Endothelial cell (in vitro differentiated cells): Measurements from ENCODE around the gene MYO1D. TPM values are rescaled to one million over a fixed set of nuclear protein-coding genes. Genes with fewer than 3 reads are reported as not detected.

Experiments used
- DNase-seq: peaks from one replicate; pipeline ENCODE4 v3.0.0; 2021; ENCODE audit warnings: low spot score
- H3K27ac Mint-ChIP-seq: one replicate; pipeline ENCODE4 v1.8.0; 2021; ENCODE audit warnings: mixed read lengths, inconsistent platforms; ENCODE audit not compliant: unreplicated experiment
- H3K27me3 Mint-ChIP-seq: one replicate; pipeline ENCODE4 v1.8.0; 2021; ENCODE audit warnings: mild to moderate bottlenecking, moderate library complexity, mixed read lengths, inconsistent platforms; ENCODE audit not compliant: unreplicated experiment
- H3K36me3 Mint-ChIP-seq: one replicate; pipeline ENCODE4 v1.8.0; 2021; ENCODE audit warnings: mild to moderate bottlenecking, low read depth, mixed read lengths, inconsistent platforms; ENCODE audit not compliant: unreplicated experiment
- H3K4me1 Mint-ChIP-seq: one replicate; pipeline ENCODE4 v1.8.0; 2021; ENCODE audit warnings: mild to moderate bottlenecking, mixed read lengths, inconsistent platforms; ENCODE audit not compliant: unreplicated experiment
- H3K4me3 Mint-ChIP-seq: one replicate; pipeline ENCODE4 v1.8.0; 2021; ENCODE audit warnings: mild to moderate bottlenecking, mixed read lengths, inconsistent platforms; ENCODE audit not compliant: unreplicated experiment
- H3K9me3 Mint-ChIP-seq: one replicate; pipeline ENCODE4 v1.8.0; 2021; ENCODE audit warnings: mixed read lengths, inconsistent platforms; ENCODE audit not compliant: unreplicated experiment
- total RNA-seq: library from RNA; stranded (reverse); fragmentation: NEBNext Ultra II Directional; extraction: Animal tissue kit (Norgen Biotek cat#: 25700); gene quantifications from one replicate; pipeline ENCODE4 v1.2.1, GENCODE V29; 2021; ENCODE audit not compliant: unreplicated experiment
- TF ChIP-seq, protein P1 (sequence below): fragments of 200-600 bp; sonication (generic); IDR thresholded peaks from one replicate; pipeline ENCODE4 v1.5.0; 2021; ENCODE audit warnings: antibody characterized with exemption; ENCODE audit not compliant: unreplicated experiment

The MYO1D gene
- total RNA-seq, 1 donor from 2014 or later: 26.4 TPM

DNA sequence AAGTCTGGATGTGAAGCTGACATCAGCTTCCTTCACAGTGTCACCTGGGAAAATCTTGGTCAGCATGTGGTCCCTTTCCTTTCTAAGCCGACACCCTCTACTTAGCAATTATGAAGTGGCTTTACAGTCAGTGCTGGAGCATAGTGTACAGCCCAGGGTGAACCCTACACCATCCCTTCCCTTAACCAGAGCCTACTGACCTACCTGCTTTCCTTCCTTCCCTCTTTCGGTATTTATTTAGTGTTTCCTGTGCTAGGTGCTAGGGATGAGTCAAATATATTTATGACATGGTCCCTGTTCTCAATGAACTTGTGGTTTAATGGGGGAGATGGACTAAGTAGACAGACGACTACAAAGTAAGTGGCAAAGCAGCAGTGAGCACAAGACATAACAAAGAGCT, 312.6 kb downstream of the MYO1D start:
- no peaks in the 10 kb centered on the region for H3K9me3 Mint-ChIP-seq
- no peak overlapping the region for H3K27ac Mint-ChIP-seq
- peaks cover 8% of the 10 kb centered on the region for H3K36me3 Mint-ChIP-seq
- peaks cover 4% of the 10 kb centered on the region for H3K27me3 Mint-ChIP-seq
- H3K4me3 Mint-ChIP-seq: no peak overlapping the region
- TF ChIP-seq, protein P1, sequence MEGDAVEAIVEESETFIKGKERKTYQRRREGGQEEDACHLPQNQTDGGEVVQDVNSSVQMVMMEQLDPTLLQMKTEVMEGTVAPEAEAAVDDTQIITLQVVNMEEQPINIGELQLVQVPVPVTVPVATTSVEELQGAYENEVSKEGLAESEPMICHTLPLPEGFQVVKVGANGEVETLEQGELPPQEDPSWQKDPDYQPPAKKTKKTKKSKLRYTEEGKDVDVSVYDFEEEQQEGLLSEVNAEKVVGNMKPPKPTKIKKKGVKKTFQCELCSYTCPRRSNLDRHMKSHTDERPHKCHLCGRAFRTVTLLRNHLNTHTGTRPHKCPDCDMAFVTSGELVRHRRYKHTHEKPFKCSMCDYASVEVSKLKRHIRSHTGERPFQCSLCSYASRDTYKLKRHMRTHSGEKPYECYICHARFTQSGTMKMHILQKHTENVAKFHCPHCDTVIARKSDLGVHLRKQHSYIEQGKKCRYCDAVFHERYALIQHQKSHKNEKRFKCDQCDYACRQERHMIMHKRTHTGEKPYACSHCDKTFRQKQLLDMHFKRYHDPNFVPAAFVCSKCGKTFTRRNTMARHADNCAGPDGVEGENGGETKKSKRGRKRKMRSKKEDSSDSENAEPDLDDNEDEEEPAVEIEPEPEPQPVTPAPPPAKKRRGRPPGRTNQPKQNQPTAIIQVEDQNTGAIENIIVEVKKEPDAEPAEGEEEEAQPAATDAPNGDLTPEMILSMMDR: no peak
- no peaks in the 10 kb centered on the region for H3K4me1 Mint-ChIP-seq
- DNase-seq: no peak

DNA sequence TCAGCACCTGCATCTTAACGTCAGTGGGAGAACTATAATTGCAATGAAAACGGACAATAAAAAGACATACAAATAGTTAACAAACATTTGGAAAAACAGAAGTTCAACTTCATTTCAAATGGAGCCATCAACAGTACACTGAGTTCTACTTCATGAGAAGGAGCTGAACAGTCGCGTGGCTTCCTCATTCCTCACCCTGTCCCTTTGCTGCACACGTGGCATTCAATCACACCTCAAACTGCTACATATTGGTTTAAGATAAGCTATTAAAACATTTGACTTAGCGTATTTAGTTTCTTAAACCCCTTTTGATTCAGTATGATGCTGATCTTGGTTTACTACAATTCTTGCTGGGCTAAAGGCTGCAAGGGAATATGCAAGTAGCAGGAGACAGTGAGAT, 313.3 kb downstream of the MYO1D start:
- peaks cover 4% of the 10 kb centered on the region for H3K27me3 Mint-ChIP-seq
- H3K4me1 Mint-ChIP-seq: no peaks in the 10 kb centered on the region
- H3K36me3 Mint-ChIP-seq: peaks cover 8% of the 10 kb centered on the region
- DNase-seq: no peak
- no peak overlapping the region for H3K4me3 Mint-ChIP-seq
- no peaks in the 10 kb centered on the region for H3K9me3 Mint-ChIP-seq
- TF ChIP-seq, protein P1: no peak
- no peak overlapping the region for H3K27ac Mint-ChIP-seq

DNA sequence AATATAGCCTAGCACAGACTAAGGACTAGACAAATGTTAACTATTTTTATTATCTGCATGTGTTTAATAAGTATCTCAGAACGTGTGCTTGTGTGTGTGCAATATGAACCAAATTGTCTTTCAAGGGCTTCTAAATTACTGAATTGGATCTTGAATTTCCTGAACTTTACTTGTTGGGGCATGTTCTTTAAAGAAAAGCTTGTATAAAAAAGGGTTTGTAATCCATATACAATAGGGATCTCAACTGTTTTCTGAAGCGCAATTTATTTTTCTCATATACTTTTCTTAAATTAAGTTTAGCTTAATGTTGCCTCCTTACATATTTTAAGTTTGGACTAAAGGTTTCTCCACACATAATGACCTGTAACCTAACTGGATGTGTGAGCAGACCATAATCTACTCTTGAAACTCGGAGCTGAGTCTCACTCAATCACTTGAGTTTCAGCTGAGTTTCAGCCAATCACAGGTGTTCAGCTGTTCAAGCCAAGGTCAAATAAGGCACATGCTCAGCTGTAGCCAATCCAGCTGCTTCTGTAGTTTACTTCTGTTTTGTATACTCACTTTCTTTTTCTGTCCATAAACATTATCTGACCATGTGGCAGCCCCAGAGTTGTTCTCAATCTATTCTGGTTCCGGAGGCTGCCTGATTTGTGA, 317.8 kb downstream of the MYO1D start:
- Mint-ChIP-seq H3K9me3 (no peaks in the 10 kb centered on the region), H3K27me3 (peaks cover 2% of the 10 kb centered on the region), H3K4me1 (no peaks in the 10 kb centered on the region), H3K4me3 (no peak overlapping the region), H3K27ac (no peak overlapping the region), H3K36me3 (no peaks in the 10 kb centered on the region)
- TF ChIP-seq, protein P1: no peak
- DNase-seq: no peak

DNA sequence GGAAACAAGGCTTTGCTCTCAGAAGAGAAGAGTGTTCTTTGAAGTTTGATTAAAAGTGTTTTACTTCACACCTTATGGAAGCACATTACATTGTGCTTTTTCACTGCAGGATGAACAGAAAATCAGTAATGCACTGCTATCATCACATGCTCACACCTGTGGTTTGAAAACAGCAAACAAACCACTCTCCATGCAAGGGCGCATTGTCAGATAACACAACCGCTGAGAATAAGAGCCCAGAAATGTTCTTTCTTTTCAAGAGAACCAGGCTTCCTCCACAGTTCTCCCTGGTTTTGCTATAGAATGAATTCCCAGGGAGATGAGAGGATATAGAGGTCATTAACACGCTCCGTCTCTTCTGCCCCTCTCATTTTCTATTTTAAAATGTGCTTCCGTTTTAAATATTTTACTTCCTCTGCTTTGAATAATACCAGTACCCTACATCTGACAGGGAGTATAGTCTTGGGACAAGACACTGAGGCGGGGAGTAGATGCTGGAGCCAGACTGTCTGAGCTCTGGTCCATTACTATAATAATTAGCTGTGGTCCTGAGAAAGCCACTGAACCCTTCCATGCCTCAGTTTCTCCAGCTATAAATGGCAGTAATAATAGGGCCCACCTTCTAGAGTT, 318.5 kb downstream of the MYO1D start:
- Mint-ChIP-seq H3K27ac (no peak overlapping the region), H3K27me3 (peaks cover 2% of the 10 kb centered on the region), H3K4me1 (no peaks in the 10 kb centered on the region), H3K4me3 (no peak overlapping the region), H3K9me3 (no peaks in the 10 kb centered on the region), H3K36me3 (no peaks in the 10 kb centered on the region)
- TF ChIP-seq, protein P1: no peak
- DNase-seq: no peak

DNA sequence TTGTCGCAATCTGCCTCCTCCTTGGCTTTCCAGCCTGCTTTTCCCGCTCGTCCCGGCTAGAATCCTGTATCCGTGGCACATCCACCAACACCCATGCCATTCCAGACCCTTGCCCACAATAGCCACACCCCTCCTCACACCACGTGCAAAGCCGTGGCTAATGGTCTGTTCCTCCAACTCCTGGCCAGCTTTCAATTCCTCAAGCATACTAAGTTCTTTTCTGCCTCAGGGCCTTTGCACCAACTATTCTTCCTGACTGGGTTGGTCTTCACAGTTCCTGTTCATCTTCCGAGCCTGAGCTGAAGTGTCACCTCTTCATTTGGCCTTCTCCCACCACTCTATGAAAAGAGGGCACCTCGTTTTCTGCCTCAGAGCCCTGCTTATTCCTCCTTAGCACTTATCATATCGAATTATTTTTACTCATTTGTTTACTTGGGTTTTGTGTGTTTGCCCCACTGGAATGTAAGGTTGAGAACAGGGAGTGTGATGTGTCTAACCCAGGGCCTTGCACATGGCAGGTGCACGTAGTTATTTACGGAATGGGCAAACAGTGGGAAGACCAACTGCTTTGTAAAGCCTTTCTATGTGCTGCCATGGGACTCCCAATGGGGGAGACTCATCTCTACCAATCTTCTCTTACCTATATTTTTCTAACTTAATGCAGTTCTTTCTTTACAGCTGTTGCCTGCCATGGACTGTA, 321.2 kb downstream of the MYO1D start:
- Mint-ChIP-seq H3K4me1 (peaks cover 2% of the 10 kb centered on the region), H3K9me3 (no peaks in the 10 kb centered on the region), H3K27ac (no peak overlapping the region), H3K36me3 (no peaks in the 10 kb centered on the region), H3K27me3 (peaks cover 2% of the 10 kb centered on the region), H3K4me3 (no peak overlapping the region)
- DNase-seq: no peak
- TF ChIP-seq, protein P1: no peak
